K562 (cell line): Measurements from ENCODE around the gene SMIM41. TPM values are rescaled to one million over a fixed set of nuclear protein-coding genes. Genes with fewer than 3 reads are reported as not detected.

Experiments
- SMAD2 ChIP-seq: fragments of 150-350 bp; IDR thresholded peaks from 2 replicates; pipeline ENCODE4 v1.6.1; 2014; ENCODE audit warnings: low read depth, mild to moderate bottlenecking, low read length
- ZFP36 ChIP-seq: fragments of 150-350 bp; IDR thresholded peaks from 2 replicates; pipeline ENCODE4 v1.6.1; 2018; ENCODE audit warnings: low read length, low read depth; ENCODE audit not compliant: partially characterized antibody
- ZNF609 ChIP-seq: sonication (generic); formaldehyde crosslinking; IDR thresholded peaks from 2 replicates; pipeline ENCODE4 v1.8.1; 2023; ENCODE audit warnings: missing genetic modification reagents, mild to moderate bottlenecking, borderline replicate concordance
- polyA plus RNA-seq, 8 experiments: library from polyadenylated mRNA; depleted of rRNA in 4 of 8; stranded (reverse) in 5 of 8; unstranded in 3 of 8; fragments of >200 nt; fragmentation: Nextera tagmentation in 2 of 8; fragmentation: Illumina TruSeq in 1 of 8; extraction: Ambion mirVana in 2 of 8; extraction: Trizol in 1 of 8; gene quantifications; 2 replicates each; pipeline versions ENCODE4 v1.2.1 to v1.2.3, GENCODE V29; 2011 to 2014; ENCODE audit warnings: inconsistent platforms in 1 of 8, missing spikeins in 1 of 8
- total RNA-seq, 7 experiments: library from RNA; depleted of rRNA in 6 of 7; stranded (reverse); fragments of >200 nt in 6 of 7; fragmentation: Illumina TruSeq in 2 of 7; extraction: Trizol in 2 of 7; gene quantifications; 2 replicates each; pipeline versions ENCODE4 v1.2.1 to v1.2.3, GENCODE V29; 2011 to 2021; ENCODE audit warnings: low replicate concordance in 1 of 7

SMIM41 gene
- total and polyA plus RNA-seq, 9 of the 15 experiments (the other 6 are each of a cell fraction or from before 2014, with no cell fraction given) = not detected

- TF ChIP-seq ZFP36 (no peak), ZNF609 (CRISPR knock-in tag) (no peak), SMAD2 (no peak)
- TF ChIP-seq, all 486 proteins: peak for 0
Measured at GRCh38 chr12:52042706-52043385, 36.7 kb upstream of the SMIM41 start (continued).
